WTC11 (cell line): ENCODE data around the gene POU3F3. TPM values are rescaled to one million over a fixed set of nuclear protein-coding genes. Genes with fewer than 3 reads are reported as not detected.
A peak's percentile ranks its signal among the peaks of the same experiment; 100 is the strongest.

Experiments used
- ATF1 ChIP-seq: sonication (generic); formaldehyde crosslinking; IDR thresholded peaks from 2 replicates; pipeline ENCODE4 v1.8.1; 2023; ENCODE audit warnings: mild to moderate bottlenecking, moderate library complexity, missing genetic modification reagents
- CDX4 ChIP-seq: fragments of 250-450 bp; sonication (Bioruptor Pico); IDR thresholded peaks from 2 replicates; pipeline ENCODE4 v1.9.0; 2021; ENCODE audit warnings: moderate library complexity, mild to moderate bottlenecking, inconsistent platforms, borderline replicate concordance
- CREM ChIP-seq: sonication (generic); formaldehyde crosslinking; IDR thresholded peaks from 2 replicates; pipeline ENCODE4 v1.8.1; 2022; ENCODE audit warnings: mild to moderate bottlenecking, missing genetic modification reagents, moderate library complexity
- CTCF ChIP-seq: fragments of 200-600 bp; IDR thresholded peaks from 2 replicates; pipeline ENCODE4 v1.8.0; 2022; ENCODE audit warnings: antibody characterized with exemption
- E2F4 ChIP-seq: sonication (generic); formaldehyde crosslinking; IDR thresholded peaks from 2 replicates; pipeline ENCODE4 v1.8.1; 2022; ENCODE audit warnings: low read depth, mild to moderate bottlenecking, moderate library complexity, missing genetic modification reagents, borderline replicate concordance
- ELF4 ChIP-seq: sonication (generic); formaldehyde crosslinking; IDR thresholded peaks from 2 replicates; pipeline ENCODE4 v1.8.1; 2022; ENCODE audit warnings: low read depth, mild to moderate bottlenecking, moderate library complexity, missing genetic modification reagents
- FOXP4 ChIP-seq: sonication (generic); formaldehyde crosslinking; IDR thresholded peaks from 2 replicates; pipeline ENCODE4 v1.8.0; 2022; ENCODE audit warnings: mild to moderate bottlenecking, missing genetic modification reagents
- GTF2I ChIP-seq: fragments of 250-450 bp; sonication (Bioruptor Pico); conservative IDR thresholded peaks from 2 replicates; pipeline ENCODE4 v1.4.0; 2021; ENCODE audit warnings: mild to moderate bottlenecking
- JUN ChIP-seq: sonication (generic); formaldehyde crosslinking; IDR thresholded peaks from 2 replicates; pipeline ENCODE4 v1.8.0; 2023; ENCODE audit warnings: mild to moderate bottlenecking, missing genetic modification reagents
- TCF7 ChIP-seq: sonication (generic); formaldehyde crosslinking; IDR thresholded peaks from 2 replicates; pipeline ENCODE4 v1.8.0; 2022; ENCODE audit warnings: mild to moderate bottlenecking, low read depth, missing genetic modification reagents, moderate library complexity
- ZMAT4 ChIP-seq: fragments of 250-450 bp; sonication (Bioruptor Pico); IDR thresholded peaks from 2 replicates; pipeline ENCODE4 v1.9.0; 2021; ENCODE audit warnings: mild to moderate bottlenecking
- ZNF121 ChIP-seq: sonication (generic); formaldehyde crosslinking; IDR thresholded peaks from 2 replicates; pipeline ENCODE4 v1.8.0; 2023; ENCODE audit warnings: missing genetic modification reagents
- ZNF219 ChIP-seq: sonication (generic); formaldehyde crosslinking; IDR thresholded peaks from 2 replicates; pipeline ENCODE4 v1.8.0; 2023; ENCODE audit warnings: missing genetic modification reagents, mild to moderate bottlenecking, borderline replicate concordance
- ZNF317 ChIP-seq: sonication (generic); formaldehyde crosslinking; IDR thresholded peaks from 2 replicates; pipeline ENCODE4 v1.8.1; 2023; ENCODE audit warnings: low read depth, mild to moderate bottlenecking, moderate library complexity, missing genetic modification reagents, borderline replicate concordance
- total RNA-seq: library from RNA; stranded (reverse); gene quantifications from 3 replicates; pipeline ENCODE4 v1.2.3, GENCODE V29; 2021
- TF ChIP-seq, protein P1 (sequence below): fragments of 250-450 bp; sonication (Bioruptor Pico); IDR thresholded peaks from 2 replicates; pipeline ENCODE4 v2.1.2; 2022; ENCODE audit warnings: mild to moderate bottlenecking, moderate library complexity
- TF ChIP-seq, protein P2 (sequence below): fragments of 250-450 bp; sonication (Bioruptor Pico); conservative IDR thresholded peaks from 2 replicates; pipeline ENCODE4 v1.9.0; 2021; ENCODE audit warnings: mild to moderate bottlenecking
- TF ChIP-seq, protein P3 (sequence below): sonication (generic); formaldehyde crosslinking; IDR thresholded peaks from 2 replicates; pipeline ENCODE4 v1.8.1; 2023; ENCODE audit warnings: mild to moderate bottlenecking, missing genetic modification reagents
- TF ChIP-seq, protein P4 (sequence below): sonication (generic); formaldehyde crosslinking; IDR thresholded peaks from 2 replicates; pipeline ENCODE4 v1.8.1; 2023; ENCODE audit warnings: mild to moderate bottlenecking, moderate library complexity, missing genetic modification reagents
- TF ChIP-seq, protein P5 (sequence below): sonication (generic); formaldehyde crosslinking; IDR thresholded peaks from 2 replicates; pipeline ENCODE4 v1.8.1; 2022; ENCODE audit warnings: mild to moderate bottlenecking, missing genetic modification reagents, moderate library complexity, borderline replicate concordance

The POU3F3 gene
- total RNA-seq, 1 experiment from 2014 or later: not detected

GRCh38 chr2:104862058-104862941, 8.4 kb downstream of the POU3F3 start (continued):
- TF ChIP-seq JUN (CRISPR knock-in tag): no peak
- TF ChIP-seq, protein P1, sequence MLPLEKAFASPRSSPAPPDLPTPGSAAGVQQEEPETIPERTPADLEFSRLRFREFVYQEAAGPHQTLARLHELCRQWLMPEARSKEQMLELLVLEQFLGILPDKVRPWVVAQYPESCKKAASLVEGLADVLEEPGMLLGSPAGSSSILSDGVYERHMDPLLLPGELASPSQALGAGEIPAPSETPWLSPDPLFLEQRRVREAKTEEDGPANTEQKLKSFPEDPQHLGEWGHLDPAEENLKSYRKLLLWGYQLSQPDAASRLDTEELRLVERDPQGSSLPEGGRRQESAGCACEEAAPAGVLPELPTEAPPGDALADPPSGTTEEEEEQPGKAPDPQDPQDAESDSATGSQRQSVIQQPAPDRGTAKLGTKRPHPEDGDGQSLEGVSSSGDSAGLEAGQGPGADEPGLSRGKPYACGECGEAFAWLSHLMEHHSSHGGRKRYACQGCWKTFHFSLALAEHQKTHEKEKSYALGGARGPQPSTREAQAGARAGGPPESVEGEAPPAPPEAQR (CRISPR knock-in tag): no peak
- TF ChIP-seq ZMAT4 (CRISPR knock-in tag): no peak
- TF ChIP-seq ZNF317 (CRISPR knock-in tag): no peak
- TF ChIP-seq CREM (CRISPR knock-in tag): no peak
- TF ChIP-seq ZNF121 (CRISPR knock-in tag): no peak
- TF ChIP-seq ELF4 (CRISPR knock-in tag): no peak
- TF ChIP-seq, protein P2, sequence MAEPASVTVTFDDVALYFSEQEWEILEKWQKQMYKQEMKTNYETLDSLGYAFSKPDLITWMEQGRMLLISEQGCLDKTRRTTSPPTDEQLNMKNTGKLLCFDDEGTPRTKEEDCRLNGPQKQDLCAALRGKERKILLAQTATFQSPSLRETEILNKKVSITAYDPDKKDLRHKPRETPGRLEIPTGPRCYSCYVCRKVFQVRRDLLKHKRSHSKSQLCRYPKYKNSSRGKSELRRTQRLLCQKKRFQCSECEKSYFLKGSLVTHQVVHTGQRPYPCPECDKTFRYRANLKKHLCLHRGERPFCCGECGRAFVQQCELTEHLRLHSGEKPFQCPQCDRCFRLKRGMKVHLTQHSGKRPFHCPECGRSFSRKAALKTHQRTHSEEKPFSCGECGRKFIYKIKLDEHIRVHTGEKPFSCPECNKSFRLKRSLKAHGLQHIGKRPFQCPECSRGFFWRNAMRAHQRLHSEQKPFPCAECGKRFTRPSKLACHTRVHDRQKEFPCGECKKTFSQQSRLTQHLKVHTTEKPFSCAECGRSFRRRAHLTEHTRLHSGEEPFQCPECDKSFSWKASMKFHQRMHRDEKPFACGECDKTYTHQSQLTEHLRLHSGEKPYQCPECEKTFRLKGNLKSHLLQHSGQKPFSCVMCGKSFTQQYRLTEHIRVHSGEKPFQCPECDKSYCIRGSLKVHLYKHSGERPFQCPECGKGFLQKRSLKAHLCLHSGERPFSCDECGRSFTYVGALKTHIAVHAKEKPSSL (CRISPR knock-in tag): no peak
- TF ChIP-seq, protein P3, sequence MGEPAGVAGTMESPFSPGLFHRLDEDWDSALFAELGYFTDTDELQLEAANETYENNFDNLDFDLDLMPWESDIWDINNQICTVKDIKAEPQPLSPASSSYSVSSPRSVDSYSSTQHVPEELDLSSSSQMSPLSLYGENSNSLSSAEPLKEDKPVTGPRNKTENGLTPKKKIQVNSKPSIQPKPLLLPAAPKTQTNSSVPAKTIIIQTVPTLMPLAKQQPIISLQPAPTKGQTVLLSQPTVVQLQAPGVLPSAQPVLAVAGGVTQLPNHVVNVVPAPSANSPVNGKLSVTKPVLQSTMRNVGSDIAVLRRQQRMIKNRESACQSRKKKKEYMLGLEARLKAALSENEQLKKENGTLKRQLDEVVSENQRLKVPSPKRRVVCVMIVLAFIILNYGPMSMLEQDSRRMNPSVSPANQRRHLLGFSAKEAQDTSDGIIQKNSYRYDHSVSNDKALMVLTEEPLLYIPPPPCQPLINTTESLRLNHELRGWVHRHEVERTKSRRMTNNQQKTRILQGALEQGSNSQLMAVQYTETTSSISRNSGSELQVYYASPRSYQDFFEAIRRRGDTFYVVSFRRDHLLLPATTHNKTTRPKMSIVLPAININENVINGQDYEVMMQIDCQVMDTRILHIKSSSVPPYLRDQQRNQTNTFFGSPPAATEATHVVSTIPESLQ (CRISPR knock-in tag): no peak
- TF ChIP-seq, protein P4, sequence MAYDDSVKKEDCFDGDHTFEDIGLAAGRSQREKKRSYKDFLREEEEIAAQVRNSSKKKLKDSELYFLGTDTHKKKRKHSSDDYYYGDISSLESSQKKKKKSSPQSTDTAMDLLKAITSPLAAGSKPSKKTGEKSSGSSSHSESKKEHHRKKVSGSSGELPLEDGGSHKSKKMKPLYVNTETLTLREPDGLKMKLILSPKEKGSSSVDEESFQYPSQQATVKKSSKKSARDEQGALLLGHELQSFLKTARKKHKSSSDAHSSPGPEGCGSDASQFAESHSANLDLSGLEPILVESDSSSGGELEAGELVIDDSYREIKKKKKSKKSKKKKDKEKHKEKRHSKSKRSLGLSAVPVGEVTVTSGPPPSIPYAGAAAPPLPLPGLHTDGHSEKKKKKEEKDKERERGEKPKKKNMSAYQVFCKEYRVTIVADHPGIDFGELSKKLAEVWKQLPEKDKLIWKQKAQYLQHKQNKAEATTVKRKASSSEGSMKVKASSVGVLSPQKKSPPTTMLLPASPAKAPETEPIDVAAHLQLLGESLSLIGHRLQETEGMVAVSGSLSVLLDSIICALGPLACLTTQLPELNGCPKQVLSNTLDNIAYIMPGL: no peak
- TF ChIP-seq, protein P5, sequence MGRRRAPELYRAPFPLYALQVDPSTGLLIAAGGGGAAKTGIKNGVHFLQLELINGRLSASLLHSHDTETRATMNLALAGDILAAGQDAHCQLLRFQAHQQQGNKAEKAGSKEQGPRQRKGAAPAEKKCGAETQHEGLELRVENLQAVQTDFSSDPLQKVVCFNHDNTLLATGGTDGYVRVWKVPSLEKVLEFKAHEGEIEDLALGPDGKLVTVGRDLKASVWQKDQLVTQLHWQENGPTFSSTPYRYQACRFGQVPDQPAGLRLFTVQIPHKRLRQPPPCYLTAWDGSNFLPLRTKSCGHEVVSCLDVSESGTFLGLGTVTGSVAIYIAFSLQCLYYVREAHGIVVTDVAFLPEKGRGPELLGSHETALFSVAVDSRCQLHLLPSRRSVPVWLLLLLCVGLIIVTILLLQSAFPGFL (CRISPR knock-in tag): no peak
- TF ChIP-seq FOXP4 (CRISPR knock-in tag): peak; percentile 29; the same call in 1 of the 2 replicates
- TF ChIP-seq CTCF: no peak
- no peak for TF ChIP-seq E2F4
- no peak for TF ChIP-seq GTF2I
- TF ChIP-seq TCF7 (CRISPR knock-in tag): no peak
- no peak for TF ChIP-seq ZNF219 (CRISPR knock-in tag)
- TF ChIP-seq ATF1 (CRISPR knock-in tag): no peak
- no peak for TF ChIP-seq CDX4 (CRISPR knock-in tag)
